CD4-positive, alpha-beta T cell treated with Interleukin-6 for 4 hours (primary cell): ENCODE results near the gene FASN.

Source experiments
- DNase-seq: peaks from one replicate; pipeline ENCODE4 v3.0.0-alpha.2; 2020; ENCODE audit warnings: mixed read lengths

FASN gene

DNA sequence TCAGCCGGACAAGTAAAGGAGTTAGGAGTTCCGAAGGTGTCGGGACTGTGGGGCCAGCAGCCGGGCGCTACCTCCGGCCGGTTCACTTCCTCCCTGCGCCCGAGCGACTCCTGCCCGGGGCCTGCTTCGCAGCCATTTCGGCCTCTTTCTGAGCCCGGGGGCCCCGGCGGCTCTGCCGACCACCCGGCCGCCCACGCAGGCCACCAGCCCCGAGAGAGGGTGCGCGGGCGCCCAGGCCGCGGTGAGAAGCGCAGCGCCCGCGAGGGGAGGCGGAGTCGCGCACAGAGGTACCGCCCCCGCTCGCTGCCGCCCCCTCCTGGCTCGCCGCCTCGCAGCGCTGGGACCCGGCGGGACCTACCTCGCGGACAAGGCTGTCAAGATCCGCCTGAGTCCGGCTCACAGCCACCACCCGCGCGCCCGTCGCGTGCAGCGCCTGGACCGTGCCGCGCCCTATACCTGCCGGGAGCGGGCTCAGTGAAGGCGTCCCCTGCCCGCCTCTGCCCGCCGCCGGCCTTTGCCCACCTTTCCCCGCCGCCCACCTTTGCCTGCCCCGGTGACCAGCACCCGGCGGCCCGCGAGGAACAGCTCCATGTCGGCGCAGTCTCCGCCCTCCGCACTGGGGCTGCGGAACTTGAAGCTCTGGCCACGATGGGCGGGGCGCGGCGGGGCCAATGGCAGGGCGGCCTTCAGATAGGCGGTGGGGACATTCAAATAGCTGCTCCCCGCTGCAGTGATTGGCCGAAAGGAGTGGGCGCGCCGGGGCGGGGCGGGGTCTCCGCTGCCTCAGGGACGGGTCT is 60.7 kb downstream of the FASN start, which contains the start of gene DCXR:
DCXR (minus strand) TSS at position 606 of the 797 bp plus-strand sequence; CDS start at position 591, 15 bp downstream.
- DNase-seq = peak; percentile 98

- no peak for DNase-seq
Observed at GRCh38 chr17:82036634-82037091, 61.4 kb downstream of the FASN start.

DNA sequence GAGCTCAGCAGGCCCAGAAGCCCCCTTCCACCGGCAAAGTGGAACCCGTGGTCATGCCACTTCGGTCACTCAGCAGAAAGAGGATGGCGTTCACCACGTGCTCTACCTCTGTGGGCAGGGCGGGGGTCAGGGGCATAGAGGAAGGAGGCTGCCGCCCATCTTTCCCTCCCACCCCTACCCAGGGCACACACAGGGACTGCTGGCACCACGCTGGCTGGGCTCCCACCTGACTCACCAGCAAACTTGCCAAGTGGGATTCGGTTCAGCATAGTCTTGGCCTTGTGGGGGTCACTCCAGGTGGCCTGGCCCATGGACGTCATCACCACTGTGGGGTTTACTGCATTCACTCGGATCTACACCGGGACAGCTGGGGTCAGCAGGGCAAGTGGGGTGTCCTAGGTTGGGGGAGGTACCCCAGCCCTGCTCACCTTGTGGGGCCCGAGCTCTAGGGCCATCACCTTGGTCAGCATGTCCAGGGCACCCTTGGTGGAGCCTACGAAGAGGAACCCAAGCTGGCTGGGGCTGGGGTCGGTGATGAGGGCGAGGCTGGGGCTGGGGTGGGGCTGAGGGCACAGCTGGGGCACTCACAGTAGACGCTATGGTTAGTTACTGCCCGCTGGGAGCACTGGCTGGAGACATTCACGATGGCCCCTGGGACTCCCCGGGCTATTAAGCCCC is 61.9 kb downstream of the FASN start:
- no peak for DNase-seq

GRCh38 chr17:82035488-82035887 is 62.5 kb downstream of the FASN start:
- DNase-seq = no peak

GRCh38 chr17:82034371-82035011 is 63.5 kb downstream of the FASN start:
- no peak for DNase-seq

- DNase-seq = no peak
Observed at GRCh38 chr17:82033359-82034085, 64.5 kb downstream of the FASN start.

DNA sequence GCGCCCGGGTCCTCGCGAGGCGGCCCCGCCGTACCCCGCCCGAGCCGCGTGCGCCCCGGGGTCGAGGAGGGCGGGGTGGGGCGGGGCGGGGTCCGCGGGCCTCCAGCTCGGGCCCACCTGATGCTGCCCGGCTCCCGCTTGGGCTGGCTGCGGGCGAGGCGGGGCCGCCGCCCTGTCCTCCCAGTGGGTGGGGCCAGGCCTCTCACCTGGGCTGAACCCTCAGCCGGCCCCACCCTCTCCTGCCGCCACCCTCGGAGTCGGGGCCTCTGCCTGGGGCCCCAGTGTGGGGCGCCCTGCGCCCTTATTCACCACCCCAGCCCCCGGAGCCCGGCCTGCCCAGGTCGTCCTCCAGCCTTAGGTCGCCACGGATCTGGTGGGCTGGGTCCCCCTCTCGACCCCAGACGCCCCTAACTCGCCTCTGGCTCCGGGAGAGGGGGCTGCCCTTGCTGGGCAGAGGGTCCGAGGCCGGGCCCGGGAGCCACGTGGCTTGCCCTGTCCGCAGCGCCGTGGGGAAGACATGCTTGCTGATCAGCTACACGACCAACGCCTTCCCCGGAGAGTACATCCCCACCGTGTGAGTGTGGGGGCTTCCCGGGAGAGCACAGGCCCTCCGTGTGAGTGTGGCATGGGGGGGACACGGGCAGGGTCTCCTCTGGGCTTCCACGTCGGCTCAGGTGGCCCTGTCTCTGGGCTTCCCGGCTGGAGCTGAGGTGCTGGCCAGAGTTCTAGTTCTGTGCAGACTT is 66.0 kb downstream of the FASN start:
- DNase-seq = peak; percentile 58

GRCh38 chr17:82031303-82031884 is 66.6 kb downstream of the FASN start, which contains the start of gene RAC3:
Gene RAC3, plus strand, starts transcription at chr17:82031678. Its CDS starts 84 bp downstream, at chr17:82031762.
- no peak for DNase-seq

DNA sequence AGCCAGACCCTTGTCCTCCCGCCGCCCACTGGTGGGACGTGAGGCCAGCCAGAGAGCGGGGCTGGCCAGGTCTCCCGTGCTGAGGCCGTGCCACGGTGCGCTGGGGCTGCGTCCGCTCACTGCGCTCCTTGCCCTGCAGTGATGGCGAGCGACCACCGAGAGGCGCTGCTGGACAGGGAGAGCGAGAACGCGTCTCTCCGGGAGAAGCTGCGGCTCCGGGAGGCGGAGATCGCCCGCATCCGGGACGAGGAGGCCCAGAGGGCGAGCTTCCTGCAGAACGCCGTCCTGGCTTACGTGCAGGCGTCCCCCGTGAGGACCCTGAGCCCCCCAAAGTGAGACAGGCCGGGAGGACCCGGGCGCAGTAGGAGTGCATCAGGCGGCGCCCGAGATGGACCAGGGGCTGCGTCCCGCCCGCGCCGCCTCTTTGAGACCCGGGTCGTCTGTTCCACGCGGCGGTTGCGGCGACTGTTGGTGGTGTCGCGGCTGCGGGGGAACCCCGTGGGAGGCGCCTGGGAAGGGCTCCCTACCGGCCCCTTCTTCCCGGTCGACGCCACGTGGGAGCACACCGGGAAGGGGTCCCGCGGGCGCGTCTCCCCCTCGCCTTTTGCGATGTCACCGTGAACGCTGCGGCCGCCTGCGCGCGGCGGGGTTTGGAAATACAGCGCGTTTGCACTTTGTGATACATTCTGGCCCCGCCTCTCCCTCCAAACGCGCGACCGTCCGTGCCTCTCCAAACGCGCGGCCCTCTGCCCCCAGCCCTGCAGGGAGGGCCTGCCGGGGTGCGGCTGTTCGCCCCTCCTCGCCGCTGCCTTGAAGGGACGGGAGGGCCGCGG is 67.3 kb downstream of the FASN start:
- DNase-seq = peak; percentile 88

GRCh38 chr17:82029990-82030469 is 68.0 kb downstream of the FASN start:
- DNase-seq = no peak

DNA sequence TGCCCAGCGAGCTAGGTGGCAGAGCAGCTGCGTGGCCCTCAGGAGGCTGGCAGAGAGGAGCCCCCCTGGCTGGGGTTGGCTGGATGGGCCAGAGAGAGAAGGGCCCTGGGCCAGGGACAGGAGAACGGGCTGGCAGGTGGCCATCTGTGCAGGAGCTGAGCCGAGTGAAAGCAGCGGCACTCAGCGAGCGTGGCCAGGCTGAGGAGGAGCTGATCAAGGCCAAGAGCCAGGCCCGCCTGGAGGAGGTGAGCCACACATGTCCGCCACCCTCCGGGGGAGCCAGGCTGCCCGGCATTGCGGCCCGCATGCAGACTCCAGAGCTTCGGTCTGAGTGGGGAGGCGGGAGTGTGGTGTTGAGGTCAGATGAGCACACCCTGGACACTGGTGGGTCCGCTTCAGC is 68.6 kb downstream of the FASN start:
- DNase-seq = no peak

GRCh38 chr17:82028966-82029365 is 69.1 kb downstream of the FASN start:
- no peak for DNase-seq
